Measurements from ENCODE around the gene ARNT2. TPM values are rescaled to one million over a fixed set of nuclear protein-coding genes. Genes with fewer than 3 reads are reported as not detected.

Gene ARNT2
- total and polyA plus RNA-seq, 2 of the 13 experiments (the other 11 are each of a cell fraction or from before 2014, with no cell fraction given): 0.69 to 1.7 TPM

GRCh38 chr15:80455668-80456442 lies 51.7 kb downstream of the ARNT2 start (continued):
- TF ChIP-seq TEAD3 (CRISPR knock-in tag; optimal IDR thresholded peaks at IDR 0.05; ENCODE audit: borderline replicate concordance): peak; percentile 57
- no peak for TF ChIP-seq ZNF570 (CRISPR knock-in tag; IDR thresholded peaks at IDR 0.05; ENCODE audit: borderline replicate concordance)
- peak; percentile 91 for TF ChIP-seq CTCF (CRISPR knock-in tag; IDR thresholded peaks at IDR 0.05)
- no peak for TF ChIP-seq ZBTB8A (CRISPR knock-in tag; IDR thresholded peaks at IDR 0.05; ENCODE audit: borderline replicate concordance, low read depth)
- TF ChIP-seq SMAD1 (CRISPR knock-in tag; IDR thresholded peaks at IDR 0.05; ENCODE audit: borderline replicate concordance, low read depth): no peak
- TF ChIP-seq PHB2 (IDR thresholded peaks at IDR 0.05; ENCODE audit: partially characterized antibody): no peak
- TF ChIP-seq NFYC (CRISPR knock-in tag; IDR thresholded peaks at IDR 0.05): no peak
- no peak for TF ChIP-seq RFX5 (IDR thresholded peaks at IDR 0.05; ENCODE audit: low read depth, low read length)
- no peak for TF ChIP-seq ZNF780A (CRISPR knock-in tag; IDR thresholded peaks at IDR 0.05)
- TF ChIP-seq ZNF251 (CRISPR knock-in tag; IDR thresholded peaks at IDR 0.05): no peak
- TF ChIP-seq TCF7L2 (IDR thresholded peaks at IDR 0.05; ENCODE audit: low read depth, low read length): no peak
- no peak for TF ChIP-seq PBX2 (CRISPR knock-in tag; IDR thresholded peaks at IDR 0.05)
- TF ChIP-seq ZHX2 (IDR thresholded peaks at IDR 0.05; ENCODE audit: low read depth): no peak
- no peak for TF ChIP-seq ZHX2 (CRISPR knock-in tag; IDR thresholded peaks at IDR 0.05; ENCODE audit: borderline replicate concordance)
- no peak for TF ChIP-seq PAF1 (CRISPR knock-in tag; IDR thresholded peaks at IDR 0.05)
- TF ChIP-seq ARHGAP35 (CRISPR knock-in tag; IDR thresholded peaks at IDR 0.05; ENCODE audit: borderline replicate concordance): no peak
- TF ChIP-seq MYPOP (CRISPR knock-in tag; IDR thresholded peaks at IDR 0.05): no peak
- no peak for TF ChIP-seq ZSCAN20 (CRISPR knock-in tag; IDR thresholded peaks at IDR 0.05; ENCODE audit: borderline replicate concordance)
- TF ChIP-seq ZNF777 (CRISPR knock-in tag; IDR thresholded peaks at IDR 0.05): no peak

Measured in HepG2 (cell line).